ENCODE results near the gene LDOC1.
"Not testable (repeated sequence)": the region's sequence is repeated elsewhere in the genome, so short reads cannot be mapped to it uniquely, and the experiment has no call there.

Gene LDOC1

DNA sequence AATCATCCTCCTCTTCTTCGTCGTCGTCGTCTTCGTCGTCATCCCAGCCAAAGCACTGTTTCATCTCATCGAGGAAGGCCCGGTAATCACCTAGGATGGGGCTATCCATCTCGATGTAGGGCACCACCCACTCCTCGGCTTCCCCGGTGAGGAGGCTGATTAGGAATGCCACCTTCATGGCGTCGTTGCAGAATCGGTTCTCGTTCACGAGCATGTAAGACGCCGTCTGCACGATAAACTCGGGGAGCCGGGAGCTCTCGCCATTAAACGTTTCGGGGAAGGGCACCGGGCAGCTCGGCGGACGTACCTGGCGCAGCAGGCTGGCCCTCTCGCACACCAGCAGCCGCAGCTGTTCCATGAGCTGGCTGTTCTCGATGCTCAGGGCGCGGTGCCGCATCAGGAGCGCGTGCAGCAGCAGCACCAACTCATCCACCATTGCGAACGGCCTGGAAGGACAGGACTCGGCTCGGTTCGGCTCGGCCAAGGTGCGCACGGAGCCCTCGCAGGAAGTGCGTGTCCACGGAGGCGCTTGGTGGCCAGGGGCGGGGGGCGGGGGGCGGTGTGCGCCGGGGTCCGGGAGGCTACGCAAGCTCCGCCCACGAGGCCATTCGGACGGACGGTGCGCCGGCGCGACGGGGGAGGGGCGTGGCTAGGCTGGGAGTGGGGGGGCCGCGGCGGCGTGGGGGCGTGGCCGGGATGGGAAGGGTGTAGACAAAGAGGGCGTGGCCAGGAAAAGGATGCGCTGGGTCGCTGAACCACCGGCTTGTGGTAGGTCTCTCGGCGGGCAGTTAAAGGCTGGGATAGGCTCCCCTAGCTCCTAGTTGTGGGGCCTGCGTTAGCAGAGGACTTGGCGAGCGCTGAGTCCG, at the start of gene LDOC1:
Gene LDOC1 (minus strand): TSS at position 544 of the 866 bp plus-strand sequence. CDS start 108 bp downstream, at position 436.
- Histone ChIP-seq H3K27me3 (ENCODE audit: control insufficient read depth, insufficient read depth, low read length) (no peaks in the 10 kb centered on the region), H3K4me1 (ENCODE audit: control insufficient read depth, insufficient read depth, low read length) (no peaks in the 10 kb centered on the region), H3K9ac (ENCODE audit: low read depth, low read length) (peak within 1 kb of the TSS; percentile 88), H3K27ac (ENCODE audit: low read depth, low read length) (peak within 1 kb of the TSS; percentile 66), H3K9me3 (ENCODE audit: control insufficient read depth, insufficient read depth, low read length) (peaks cover 11% of the 10 kb centered on the region), H3K36me3 (ENCODE audit: control insufficient read depth, insufficient read depth, low read length) (no peaks in the 10 kb centered on the region), H3K4me3 (ENCODE audit: low read depth, low read length) (peak within 1 kb of the TSS; percentile 82)

GRCh38 chrX:141221611-141222010, 44.7 kb upstream of the LDOC1 start:
- no peaks in the 10 kb centered on the region for H3K27me3 ChIP-seq (ENCODE audit: control insufficient read depth, insufficient read depth, low read length)
- H3K36me3 ChIP-seq (ENCODE audit: control insufficient read depth, insufficient read depth, low read length): no peaks in the 10 kb centered on the region
- peaks cover 9% of the 10 kb centered on the region for H3K9me3 ChIP-seq (ENCODE audit: control insufficient read depth, insufficient read depth, low read length)
- H3K4me1 ChIP-seq (ENCODE audit: control insufficient read depth, insufficient read depth, low read length): no peaks in the 10 kb centered on the region
- no peak overlapping the region for H3K9ac ChIP-seq (ENCODE audit: low read depth, low read length)
- H3K27ac ChIP-seq (ENCODE audit: low read depth, low read length): no peak overlapping the region
- H3K4me3 ChIP-seq (ENCODE audit: low read depth, low read length): no peak overlapping the region

DNA sequence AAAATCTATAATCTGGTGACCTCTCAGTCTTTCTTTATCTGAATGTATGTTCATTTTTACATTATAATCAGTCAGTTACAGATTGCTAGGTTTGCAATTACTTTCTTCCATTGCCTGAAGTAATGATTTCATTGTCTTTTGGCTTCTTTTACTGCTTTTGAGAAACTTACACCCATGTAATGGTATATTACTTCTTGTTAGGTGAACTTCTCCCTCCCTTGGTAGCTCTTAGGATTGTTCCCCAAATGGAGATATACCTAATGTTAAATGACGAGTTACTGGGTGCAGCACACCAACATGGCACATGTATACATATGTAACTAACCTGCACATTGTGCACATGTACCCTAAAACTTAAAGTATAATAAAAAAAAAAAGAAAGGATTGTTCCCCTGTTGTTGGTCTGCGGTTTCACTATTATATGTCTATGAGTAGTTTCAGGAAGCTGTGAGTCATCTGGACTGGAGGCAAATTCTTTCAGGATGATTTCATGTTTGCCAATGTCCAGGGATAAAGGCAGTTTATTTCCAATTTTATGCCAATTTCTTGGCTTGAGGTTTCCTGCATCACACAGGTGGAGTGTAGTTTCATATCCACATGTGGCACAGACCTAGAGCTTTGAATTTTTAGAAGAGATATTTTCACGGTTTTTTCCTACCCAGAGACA, 43.5 kb upstream of the LDOC1 start:
- Histone ChIP-seq H3K9me3 (ENCODE audit: control insufficient read depth, insufficient read depth, low read length) (peaks cover 9% of the 10 kb centered on the region), H3K36me3 (ENCODE audit: control insufficient read depth, insufficient read depth, low read length) (no peaks in the 10 kb centered on the region), H3K9ac (ENCODE audit: low read depth, low read length) (no peak overlapping the region), H3K4me1 (ENCODE audit: control insufficient read depth, insufficient read depth, low read length) (no peaks in the 10 kb centered on the region), H3K27me3 (ENCODE audit: control insufficient read depth, insufficient read depth, low read length) (no peaks in the 10 kb centered on the region), H3K27ac (ENCODE audit: low read depth, low read length) (no peak overlapping the region), H3K4me3 (ENCODE audit: low read depth, low read length) (no peak overlapping the region)

DNA sequence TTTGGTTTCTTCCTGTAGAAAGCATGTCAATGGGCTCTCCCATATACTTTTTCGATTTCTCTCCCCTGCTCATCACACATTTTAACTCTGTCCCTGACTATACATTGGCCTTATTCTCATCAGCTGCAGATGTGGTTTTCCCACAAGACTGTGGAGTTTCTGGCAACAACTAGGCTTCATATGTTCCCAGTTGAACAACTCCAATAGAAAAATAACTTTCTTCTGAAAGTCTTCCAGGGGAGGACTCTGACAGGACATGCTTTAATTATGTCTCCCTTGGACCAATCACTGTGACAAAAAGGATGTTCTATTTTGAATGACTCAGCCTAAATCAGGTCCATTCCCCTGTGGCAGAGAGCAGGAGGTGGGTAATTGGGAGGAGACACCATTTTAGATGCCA, 37.3 kb upstream of the LDOC1 start:
- Histone ChIP-seq H3K4me1 (ENCODE audit: control insufficient read depth, insufficient read depth, low read length) (no peaks in the 10 kb centered on the region), H3K36me3 (ENCODE audit: control insufficient read depth, insufficient read depth, low read length) (no peaks in the 10 kb centered on the region), H3K27me3 (ENCODE audit: control insufficient read depth, insufficient read depth, low read length) (no peaks in the 10 kb centered on the region), H3K9me3 (ENCODE audit: control insufficient read depth, insufficient read depth, low read length) (peaks cover 21% of the 10 kb centered on the region), H3K27ac (ENCODE audit: low read depth, low read length) (no peak overlapping the region), H3K9ac (ENCODE audit: low read depth, low read length) (no peak overlapping the region), H3K4me3 (ENCODE audit: low read depth, low read length) (no peak overlapping the region)

- peaks cover 16% of the 10 kb centered on the region; the same call in 1 of the 2 replicates for H3K9me3 ChIP-seq (ENCODE audit: control insufficient read depth, insufficient read depth, low read length)
- H3K27me3 ChIP-seq (ENCODE audit: control insufficient read depth, insufficient read depth, low read length): no peaks in the 10 kb centered on the region
- H3K36me3 ChIP-seq (ENCODE audit: control insufficient read depth, insufficient read depth, low read length): no peaks in the 10 kb centered on the region
- no peak overlapping the region for H3K9ac ChIP-seq (ENCODE audit: low read depth, low read length)
- no peak overlapping the region for H3K4me3 ChIP-seq (ENCODE audit: low read depth, low read length)
- H3K4me1 ChIP-seq (ENCODE audit: control insufficient read depth, insufficient read depth, low read length): no peaks in the 10 kb centered on the region
- no peak overlapping the region for H3K27ac ChIP-seq (ENCODE audit: low read depth, low read length)
Observed at GRCh38 chrX:141201962-141202361, 25.0 kb upstream of the LDOC1 start.

DNA sequence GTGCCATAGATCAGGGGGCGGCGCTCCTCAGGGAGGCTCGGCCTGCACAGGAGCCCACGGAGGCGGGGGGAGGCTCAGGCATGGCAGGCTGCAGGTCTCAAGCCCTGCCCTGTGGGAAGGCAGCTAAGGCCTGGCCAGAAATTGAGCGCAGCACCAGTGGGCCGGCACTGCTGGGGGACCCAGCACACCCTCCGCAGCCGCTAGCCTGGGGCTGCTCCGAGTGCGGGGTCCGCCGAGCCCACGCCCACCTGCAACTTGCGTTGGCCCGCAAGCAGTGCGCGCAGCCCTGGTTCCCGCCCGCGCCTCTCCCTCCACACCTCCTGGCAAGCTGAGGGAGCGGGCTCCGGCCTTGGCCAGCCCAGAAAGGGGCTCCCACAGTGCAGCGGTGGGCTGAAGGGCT, 11.6 kb upstream of the LDOC1 start:
- H3K9ac ChIP-seq (ENCODE audit: low read depth, low read length); H3K27ac ChIP-seq (ENCODE audit: low read depth, low read length); H3K27me3 ChIP-seq (ENCODE audit: control insufficient read depth, insufficient read depth, low read length); H3K36me3 ChIP-seq (ENCODE audit: control insufficient read depth, insufficient read depth, low read length); H3K4me1 ChIP-seq (ENCODE audit: control insufficient read depth, insufficient read depth, low read length); H3K4me3 ChIP-seq (ENCODE audit: low read depth, low read length): not testable (repeated sequence)
- peaks cover 19% of the 10 kb centered on the region for H3K9me3 ChIP-seq (ENCODE audit: control insufficient read depth, insufficient read depth, low read length)

- Histone ChIP-seq H3K4me1 (ENCODE audit: control insufficient read depth, insufficient read depth, low read length) (no peaks in the 10 kb centered on the region), H3K9ac (ENCODE audit: low read depth, low read length) (no peak overlapping the region)
Observed at GRCh38 chrX:141185366-141185765, 8.4 kb upstream of the LDOC1 start.

DNA sequence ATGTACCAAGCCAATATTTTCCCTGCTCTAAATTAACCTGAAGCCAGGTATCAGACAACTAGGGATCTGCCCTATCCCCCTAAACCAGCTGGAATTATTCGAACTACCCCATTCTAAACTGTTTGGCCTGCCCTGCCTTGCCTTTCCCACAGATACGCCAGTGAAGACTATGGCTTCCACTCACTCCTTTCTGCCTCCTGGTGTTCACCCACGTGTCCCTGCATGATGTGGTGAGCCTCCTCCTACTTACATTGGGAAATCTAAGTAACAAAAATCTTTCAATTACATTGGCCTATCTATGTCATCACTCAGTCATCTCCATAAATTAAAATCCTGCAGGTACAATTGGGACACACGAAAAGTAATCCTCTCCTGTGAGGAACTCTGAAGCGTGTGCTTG, 6.1 kb upstream of the LDOC1 start:
- no peak overlapping the region for H3K9ac ChIP-seq (ENCODE audit: low read depth, low read length)
- H3K9me3 ChIP-seq (ENCODE audit: control insufficient read depth, insufficient read depth, low read length): peaks cover 15% of the 10 kb centered on the region
- H3K4me1 ChIP-seq (ENCODE audit: control insufficient read depth, insufficient read depth, low read length): no peaks in the 10 kb centered on the region
- H3K4me3 ChIP-seq (ENCODE audit: low read depth, low read length): no peak overlapping the region
- no peak overlapping the region for H3K27ac ChIP-seq (ENCODE audit: low read depth, low read length)
- H3K36me3 ChIP-seq (ENCODE audit: control insufficient read depth, insufficient read depth, low read length): no peaks in the 10 kb centered on the region
- no peaks in the 10 kb centered on the region for H3K27me3 ChIP-seq (ENCODE audit: control insufficient read depth, insufficient read depth, low read length)

More at GRCh38 chrX:141185366-141185765, 8.4 kb upstream of the LDOC1 start:
- no peak overlapping the region for H3K4me3 ChIP-seq (ENCODE audit: low read depth, low read length)
- H3K27ac ChIP-seq (ENCODE audit: low read depth, low read length): no peak overlapping the region
- no peaks in the 10 kb centered on the region for H3K27me3 ChIP-seq (ENCODE audit: control insufficient read depth, insufficient read depth, low read length)
- H3K9me3 ChIP-seq (ENCODE audit: control insufficient read depth, insufficient read depth, low read length): peaks cover 15% of the 10 kb centered on the region
- no peaks in the 10 kb centered on the region for H3K36me3 ChIP-seq (ENCODE audit: control insufficient read depth, insufficient read depth, low read length)

- H3K4me3 ChIP-seq (ENCODE audit: low read depth, low read length): no peak overlapping the region
- H3K27ac ChIP-seq (ENCODE audit: low read depth, low read length): no peak overlapping the region
- peaks cover 15% of the 10 kb centered on the region for H3K9me3 ChIP-seq (ENCODE audit: control insufficient read depth, insufficient read depth, low read length)
- H3K27me3 ChIP-seq (ENCODE audit: control insufficient read depth, insufficient read depth, low read length): no peaks in the 10 kb centered on the region
- no peaks in the 10 kb centered on the region for H3K36me3 ChIP-seq (ENCODE audit: control insufficient read depth, insufficient read depth, low read length)
- no peak overlapping the region for H3K9ac ChIP-seq (ENCODE audit: low read depth, low read length)
- H3K4me1 ChIP-seq (ENCODE audit: control insufficient read depth, insufficient read depth, low read length): no peaks in the 10 kb centered on the region
Observed at GRCh38 chrX:141180851-141181250, 3.9 kb upstream of the LDOC1 start.

DNA sequence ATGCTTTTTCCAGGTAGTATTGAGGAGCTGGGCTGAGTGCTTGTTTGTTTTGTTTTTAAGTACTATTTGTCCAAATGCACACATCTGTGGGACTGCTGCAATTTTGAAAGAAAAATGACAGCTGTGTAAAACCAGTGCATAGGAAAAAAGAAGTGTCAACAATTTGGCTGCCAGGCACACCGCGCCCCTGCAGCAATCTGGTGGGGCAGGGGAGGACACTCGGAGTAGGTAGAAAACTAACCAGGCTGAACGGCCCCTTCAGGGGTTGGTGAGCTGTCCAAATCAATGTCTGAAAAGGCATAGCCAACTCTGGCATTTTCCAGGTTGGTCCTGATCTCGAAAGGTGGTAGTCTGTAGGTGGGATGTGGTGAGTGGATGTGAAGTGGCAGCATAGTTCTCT, 1.1 kb downstream of the LDOC1 start:
- no peaks in the 10 kb centered on the region for H3K27me3 ChIP-seq (ENCODE audit: control insufficient read depth, insufficient read depth, low read length)
- H3K36me3 ChIP-seq (ENCODE audit: control insufficient read depth, insufficient read depth, low read length): no peaks in the 10 kb centered on the region
- no peak overlapping the region for H3K9ac ChIP-seq (ENCODE audit: low read depth, low read length)
- no peak overlapping the region for H3K27ac ChIP-seq (ENCODE audit: low read depth, low read length)
- H3K4me1 ChIP-seq (ENCODE audit: control insufficient read depth, insufficient read depth, low read length): no peaks in the 10 kb centered on the region
- H3K4me3 ChIP-seq (ENCODE audit: low read depth, low read length): peak overlapping the region; percentile 82
- peaks cover 7% of the 10 kb centered on the region for H3K9me3 ChIP-seq (ENCODE audit: control insufficient read depth, insufficient read depth, low read length)

GRCh38 chrX:141164406-141164805, 12.5 kb downstream of the LDOC1 start:
- H3K27ac ChIP-seq (ENCODE audit: low read depth, low read length): no peak overlapping the region
- no peaks in the 10 kb centered on the region for H3K27me3 ChIP-seq (ENCODE audit: control insufficient read depth, insufficient read depth, low read length)
- H3K36me3 ChIP-seq (ENCODE audit: control insufficient read depth, insufficient read depth, low read length): no peaks in the 10 kb centered on the region
- H3K9ac ChIP-seq (ENCODE audit: low read depth, low read length): no peak overlapping the region
- peaks cover 10% of the 10 kb centered on the region; the same call in 1 of the 2 replicates for H3K9me3 ChIP-seq (ENCODE audit: control insufficient read depth, insufficient read depth, low read length)
- no peak overlapping the region for H3K4me3 ChIP-seq (ENCODE audit: low read depth, low read length)
- H3K4me1 ChIP-seq (ENCODE audit: control insufficient read depth, insufficient read depth, low read length): no peaks in the 10 kb centered on the region
